HT1080 (cell line): ENCODE results near the gene MYL7. TPM values are rescaled to one million over a fixed set of nuclear protein-coding genes. Genes with fewer than 3 reads are reported as not detected.
A peak's percentile ranks its signal among the peaks of the same experiment; 100 is the strongest.

Source experiments
- DNase-seq: peaks from one replicate; pipeline ENCODE4 v3.0.0-alpha.2; 2015; ENCODE audit warnings: low read depth
- small RNA-seq: library from RNA; depleted of rRNA; stranded (forward); fragments of <200 nt; gene quantifications from one replicate; pipeline ENCODE3, GENCODE V24; 2014
- total RNA-seq: library from RNA; depleted of rRNA; stranded (reverse); fragments of >200 nt; shearing (Covaris generic); gene quantifications from 2 replicates; pipeline ENCODE4 v1.2.3, GENCODE V29; 2014; rRNA removed

MYL7 gene
- total RNA-seq, 1 experiment from 2014 or later = not detected

GRCh38 chr7:44101966-44102845, 38.9 kb downstream of the MYL7 start:
- peak; percentile 54 for DNase-seq

- DNase-seq = no peak
These were observed 39.7 kb downstream of the MYL7 start for GRCh38 chr7:44101303-44101965.

GRCh38 chr7:44100458-44101302, 40.5 kb downstream of the MYL7 start:
- no peak for DNase-seq

DNA sequence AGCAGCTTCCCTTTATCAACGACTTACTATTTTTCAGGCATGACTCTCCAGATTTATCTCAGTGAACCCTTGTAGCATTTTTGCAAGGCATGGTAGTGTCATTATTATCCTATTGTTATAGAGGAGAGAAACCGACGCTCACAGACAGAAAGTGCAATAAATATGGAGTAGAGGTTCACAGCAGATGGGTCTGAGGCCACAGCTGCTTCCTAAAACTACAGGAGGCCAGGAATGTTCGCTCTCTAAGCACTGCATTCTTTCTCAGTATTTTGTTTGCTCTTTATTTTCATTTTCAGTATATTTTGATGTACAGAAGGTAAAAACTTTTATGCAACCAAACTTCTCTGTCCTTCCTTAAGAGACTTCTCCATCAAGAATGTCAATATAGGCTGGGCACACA, 41.5 kb downstream of the MYL7 start:
- DNase-seq = no peak

- DNase-seq = no peak
These were observed 42.8 kb downstream of the MYL7 start for GRCh38 chr7:44098092-44099068.

DNA sequence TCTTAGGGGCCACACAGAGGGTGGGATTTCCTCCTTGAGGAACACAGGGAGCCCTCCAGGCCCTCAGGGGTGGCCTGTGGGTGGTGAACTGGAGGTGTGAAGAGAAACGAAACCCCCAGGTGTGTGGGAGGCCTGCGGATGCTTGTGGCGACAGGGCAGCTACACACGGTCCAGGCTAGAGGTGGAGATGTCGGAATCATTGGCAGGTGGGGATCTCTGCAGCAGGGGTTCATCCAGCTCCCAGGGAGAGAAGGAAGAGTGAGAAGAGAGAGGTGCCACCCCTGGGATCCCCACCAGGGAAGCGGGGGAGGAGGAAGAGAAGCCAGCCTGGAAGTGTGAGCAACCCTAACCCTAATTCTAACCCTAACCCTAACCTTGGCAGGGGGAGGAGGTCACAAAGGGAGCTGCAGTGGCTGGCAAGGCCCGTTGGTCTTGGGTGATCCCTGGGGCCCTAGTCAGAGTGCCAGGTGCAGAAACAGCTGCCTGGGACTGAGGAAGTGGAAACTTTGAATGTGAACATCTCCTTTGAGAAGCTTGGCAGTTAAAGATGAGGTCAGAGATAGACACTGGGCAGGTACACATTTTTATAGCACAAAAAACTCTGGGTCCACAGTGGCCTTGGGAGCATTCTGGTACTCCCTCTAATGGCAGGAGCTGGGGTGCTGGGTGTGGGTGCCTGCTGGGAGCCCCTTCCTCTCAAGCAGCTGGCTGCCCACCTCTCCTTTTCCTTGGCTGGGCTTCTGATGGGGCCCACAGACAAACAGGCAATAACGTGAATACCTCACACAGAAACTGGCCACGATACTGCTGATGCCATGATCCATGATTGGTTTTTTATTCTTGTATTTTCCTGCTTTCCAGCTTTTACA, 43.8 kb downstream of the MYL7 start:
- DNase-seq = no peak

GRCh38 chr7:44096326-44096881, 44.7 kb downstream of the MYL7 start:
- no peak for DNase-seq

GRCh38 chr7:44095781-44096180, 45.4 kb downstream of the MYL7 start:
- DNase-seq = no peak

DNA sequence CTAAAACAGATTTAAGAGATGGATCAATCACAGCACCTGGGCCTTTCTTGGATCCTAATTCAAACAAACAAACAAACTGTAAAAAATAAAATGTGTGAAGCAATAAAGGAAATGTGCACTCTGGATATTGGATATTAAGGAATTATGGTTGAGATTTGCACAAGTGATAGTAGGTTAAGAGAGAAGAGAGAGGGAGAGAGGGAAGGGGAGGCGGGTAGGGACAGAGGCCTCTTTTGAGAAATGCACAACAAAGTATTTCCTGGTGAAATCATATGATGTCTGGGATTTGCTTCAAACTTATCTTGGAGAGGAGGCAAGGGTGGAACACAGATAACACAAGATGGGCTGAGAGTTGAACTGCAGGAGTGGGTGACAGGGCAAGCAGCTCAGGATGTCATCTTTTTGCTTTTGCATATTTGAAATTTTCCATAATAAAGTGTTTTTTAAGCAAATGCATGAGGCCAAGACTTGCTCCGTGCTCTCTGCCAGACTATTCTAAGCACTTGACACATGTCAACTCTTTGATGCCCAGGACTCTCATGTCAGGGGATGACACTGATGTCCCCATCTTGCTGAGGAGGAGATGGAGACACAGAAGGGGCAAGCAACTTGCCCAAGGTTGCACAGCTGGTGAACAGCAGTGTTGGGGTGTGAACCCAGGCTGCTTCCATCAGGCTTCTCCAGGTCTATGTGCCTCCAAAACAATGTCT, 46.1 kb downstream of the MYL7 start:
- DNase-seq = no peak

GRCh38 chr7:44094365-44094764, 46.8 kb downstream of the MYL7 start:
- DNase-seq = no peak

DNA sequence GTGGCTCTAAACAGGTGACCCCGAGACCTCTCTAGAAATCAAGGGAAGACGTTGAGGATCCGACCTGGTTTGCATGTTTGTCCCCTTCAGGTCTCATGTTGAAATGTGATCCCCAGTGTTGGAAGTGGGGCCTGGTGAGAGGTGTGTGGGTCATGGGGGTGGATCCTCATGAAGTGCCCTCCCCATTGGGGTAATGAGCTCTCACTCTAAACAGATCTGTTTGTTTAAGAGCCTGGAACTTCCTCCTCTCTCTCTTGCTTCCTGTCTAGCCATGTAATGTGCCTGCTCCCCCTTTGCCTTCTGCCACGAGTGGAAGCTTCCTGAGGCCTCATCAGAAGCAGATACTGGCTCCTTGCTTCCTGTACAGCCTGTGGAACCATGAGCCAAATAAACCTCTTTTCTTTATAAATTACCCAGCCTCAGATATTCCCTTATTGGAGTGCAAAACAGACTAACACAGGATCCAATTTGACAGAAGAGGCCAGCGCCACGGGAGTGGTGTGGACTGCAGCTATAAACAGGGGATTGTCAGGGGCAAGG, 48.0 kb downstream of the MYL7 start:
- DNase-seq = no peak

Small RNAs within 50 kb of the gene (small RNA-seq; reads per million reads assigned to genes)
- not detected for gene RNA5SP230

Other genes starting within 250 kb of the MYL7 start
- gene URGCP, start 234.7 kb downstream of the MYL7 start, total RNA-seq = 18.7 and 20.6 TPM in 2 replicates
- 16.9 and 18.4 TPM in 2 replicates for gene UBE2D4, start 214.9 kb downstream of the MYL7 start, total RNA-seq
- gene SPDYE1, start 143.4 kb downstream of the MYL7 start, total RNA-seq = not detected in 2 replicates
- 154 and 156 TPM in 2 replicates for gene DBNL, start 96.6 kb downstream of the MYL7 start, total RNA-seq
- not detected in 2 replicates for gene PGAM2, start 75.8 kb downstream of the MYL7 start, total RNA-seq
- 12.8 and 17.4 TPM in 2 replicates for gene POLM, start 58.8 kb downstream of the MYL7 start, total RNA-seq
- not detected in 2 replicates for gene AEBP1, start 37.0 kb downstream of the MYL7 start, total RNA-seq
- gene POLD2, start 17.8 kb downstream of the MYL7 start, total RNA-seq = 163 and 192 TPM in 2 replicates
- not detected in 2 replicates for gene GCK, start 48.1 kb upstream of the MYL7 start, total RNA-seq
- gene YKT6, start 59.6 kb upstream of the MYL7 start, total RNA-seq = 165 and 201 TPM in 2 replicates
- gene CAMK2B, start 184.3 kb upstream of the MYL7 start, total RNA-seq = 0.02 and 0.07 TPM in 2 replicates